ENCODE results near the gene UEVLD. TPM values are rescaled to one million over a fixed set of nuclear protein-coding genes. Genes with fewer than 3 reads are reported as not detected.

UEVLD gene
- total and polyA plus RNA-seq, 4 donors = 5.7 to 15.5 (median 6.7) TPM

DNA sequence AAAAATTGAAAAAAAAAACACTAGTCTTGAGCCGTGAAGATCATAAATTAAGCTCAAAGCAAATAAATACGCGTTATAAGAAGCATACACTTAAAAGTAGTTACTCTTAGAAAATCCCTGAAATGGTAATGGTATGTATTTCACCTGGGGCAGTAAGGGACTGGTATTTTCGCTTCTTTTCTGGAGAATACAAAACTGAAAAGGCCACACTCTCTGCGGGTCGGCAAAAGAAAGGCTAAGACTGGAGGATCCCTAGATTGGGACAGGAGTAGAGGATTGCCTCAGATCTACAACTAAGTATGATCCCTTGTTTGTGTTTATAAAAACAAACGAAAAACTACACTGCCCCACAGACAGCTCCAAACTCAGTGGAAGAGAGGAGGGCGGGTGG is 62.4 kb downstream of the UEVLD start:
- H3K9ac ChIP-seq (ENCODE audit: low read depth in 1 of 2, low read length in 2 of 2) = peak overlapping the region; percentile 96 to 97
- no peak for TF ChIP-seq EGR1 (IDR thresholded peaks at IDR 0.05; ENCODE audit: low read depth in 2 of 2)
- peak; percentile 4 for TF ChIP-seq FOXA1 (IDR thresholded peaks at IDR 0.05)

DNA sequence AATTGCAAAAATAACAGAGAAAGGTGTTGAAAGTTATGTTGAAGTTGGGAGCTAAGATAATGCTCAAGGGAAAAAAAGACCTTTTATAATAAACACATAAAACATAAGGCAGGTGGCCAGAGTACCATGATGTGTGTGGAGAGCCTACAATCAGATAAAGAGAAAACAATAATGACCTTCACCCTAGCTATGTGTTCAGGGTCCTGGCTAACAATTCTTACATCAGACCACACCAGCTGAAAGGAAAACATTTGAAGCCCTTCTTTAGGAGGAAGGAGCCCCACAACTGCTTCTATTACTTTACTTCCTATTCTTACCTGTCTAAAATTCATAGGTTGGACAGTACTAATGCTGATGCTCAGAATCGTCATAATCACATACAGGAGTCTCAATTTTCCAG is 64.3 kb downstream of the UEVLD start:
- TF ChIP-seq TAF1 (conservative IDR thresholded peaks at IDR 0.05) (no peak), HNF4A (conservative IDR thresholded peaks at IDR 0.05) (peak in 1 of 2 donors; percentile 13), GABPA (IDR thresholded peaks at IDR 0.05 in 1 of 2, conservative IDR thresholded peaks at IDR 0.05 in 1 of 2) (no peak)
- no peaks in the 10 kb centered on the region for H3K36me3 ChIP-seq (ENCODE audit: control insufficient read depth in 4 of 4, insufficient read depth in 3 of 4, low read depth in 1 of 4, low read length in 3 of 4)
- no peaks in the 10 kb centered on the region for H3K27me3 ChIP-seq (ENCODE audit: control insufficient read depth in 4 of 4, insufficient read depth in 4 of 4, low read length in 3 of 4)
- H3K27ac ChIP-seq (ENCODE audit: low read depth in 1 of 2, low read length in 2 of 2) = no peak overlapping the region
- no peak overlapping the region for H3K9ac ChIP-seq (ENCODE audit: low read depth in 1 of 2, low read length in 2 of 2)
- no peak overlapping the region for H3K4me3 ChIP-seq (ENCODE audit: low read depth in 1 of 3, low read length in 3 of 3)
- 75% methylated on average over 1 of the region's 1 CpG for WGBS
- peaks cover 2 to 20% (median 17%) of the 10 kb centered on the region in 4 donors for H3K4me1 ChIP-seq (ENCODE audit: control insufficient read depth in 4 of 4, insufficient read depth in 4 of 4, low read length in 3 of 4)
- no peak for DNase-seq (ENCODE audit: low spot score)
- H3K9me3 ChIP-seq (ENCODE audit: control insufficient read depth in 4 of 4, low read length in 3 of 4) = no peaks in the 10 kb centered on the region

More for the DNA sequence above, 62.4 kb downstream of the UEVLD start:
- no peak for DNase-seq (ENCODE audit: low spot score)
- H3K36me3 ChIP-seq (ENCODE audit: control insufficient read depth in 4 of 4, insufficient read depth in 3 of 4, low read depth in 1 of 4, low read length in 3 of 4) = no peaks in the 10 kb centered on the region
- WGBS = under 1% methylated on average over 8 of the region's 8 CpGs
- peak overlapping the region; percentile 87 to 94 for H3K27ac ChIP-seq (ENCODE audit: low read depth in 1 of 2, low read length in 2 of 2)
- peaks cover 2 to 22% (median 17%) of the 10 kb centered on the region in 4 donors for H3K4me1 ChIP-seq (ENCODE audit: control insufficient read depth in 4 of 4, insufficient read depth in 4 of 4, low read length in 3 of 4)
- H3K9me3 ChIP-seq (ENCODE audit: control insufficient read depth in 4 of 4, low read length in 3 of 4) = no peaks in the 10 kb centered on the region
- peak overlapping the region; percentile 90 to 99 (median 92) for H3K4me3 ChIP-seq (ENCODE audit: low read depth in 1 of 3, low read length in 3 of 3)
- no peaks in the 10 kb centered on the region for H3K27me3 ChIP-seq (ENCODE audit: control insufficient read depth in 4 of 4, insufficient read depth in 4 of 4, low read length in 3 of 4)

- Histone ChIP-seq H3K27me3 (ENCODE audit: control insufficient read depth in 4 of 4, insufficient read depth in 4 of 4, low read length in 3 of 4) (no peaks in the 10 kb centered on the region), H3K4me1 (ENCODE audit: control insufficient read depth in 4 of 4, insufficient read depth in 4 of 4, low read length in 3 of 4) (peaks cover 2 to 20% (median 17%) of the 10 kb centered on the region in 4 donors), H3K4me3 (ENCODE audit: low read depth in 1 of 3, low read length in 3 of 3) (no peak overlapping the region), H3K9me3 (ENCODE audit: control insufficient read depth in 4 of 4, low read length in 3 of 4) (no peaks in the 10 kb centered on the region), H3K36me3 (ENCODE audit: control insufficient read depth in 4 of 4, insufficient read depth in 3 of 4, low read depth in 1 of 4, low read length in 3 of 4) (peaks cover 0 to 3% (median 0%) of the 10 kb centered on the region in 4 donors), H3K27ac (ENCODE audit: low read depth in 1 of 2, low read length in 2 of 2) (no peak overlapping the region), H3K9ac (ENCODE audit: low read depth in 1 of 2, low read length in 2 of 2) (no peak overlapping the region)
- TF ChIP-seq YY1 (IDR thresholded peaks at IDR 0.05) = no peak
- TF ChIP-seq RXRA (IDR thresholded peaks at IDR 0.05) = no peak
- TF ChIP-seq REST (IDR thresholded peaks at IDR 0.05) = no peak
- no peak for TF ChIP-seq CTCF (IDR thresholded peaks at IDR 0.05; ENCODE audit: low read depth, low read length, missing input control)
- TF ChIP-seq RAD21 (IDR thresholded peaks at IDR 0.05) = no peak
- TF ChIP-seq ZBTB33 (IDR thresholded peaks at IDR 0.05) = no peak
- no peak for TF ChIP-seq FOXA1 (IDR thresholded peaks at IDR 0.05)
- TF ChIP-seq, protein P1, sequence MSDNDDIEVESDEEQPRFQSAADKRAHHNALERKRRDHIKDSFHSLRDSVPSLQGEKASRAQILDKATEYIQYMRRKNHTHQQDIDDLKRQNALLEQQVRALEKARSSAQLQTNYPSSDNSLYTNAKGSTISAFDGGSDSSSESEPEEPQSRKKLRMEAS (IDR thresholded peaks at IDR 0.05) = no peak
- no peak for TF ChIP-seq TAF1 (conservative IDR thresholded peaks at IDR 0.05)
- no peak for TF ChIP-seq NR2F2 (IDR thresholded peaks at IDR 0.05)
- no peak for TF ChIP-seq GABPA (IDR thresholded peaks at IDR 0.05 in 1 of 2, conservative IDR thresholded peaks at IDR 0.05 in 1 of 2)
- TF ChIP-seq FOXA2 (IDR thresholded peaks at IDR 0.05) = no peak
- TF ChIP-seq HNF4G (IDR thresholded peaks at IDR 0.05) = no peak
- no peak for TF ChIP-seq JUND (IDR thresholded peaks at IDR 0.05)
- no peak for TF ChIP-seq ATF3 (IDR thresholded peaks at IDR 0.05)
- no peak for DNase-seq (ENCODE audit: low spot score)
- 91% methylated on average over 3 of the region's 3 CpGs for WGBS
These were observed 65.5 kb downstream of the UEVLD start for GRCh38 chr11:18523084-18523483.
